Fibroblast of peridontal ligament (primary cell): ENCODE results near the gene ENPP4.
"Not testable (repeated sequence)": the region's sequence is repeated elsewhere in the genome, so short reads cannot be mapped to it uniquely, and the experiment has no call there.

Source experiments
- DNase-seq: peaks from one replicate; pipeline ENCODE4 v3.0.0-alpha.2; 2010; ENCODE audit errors: extremely low read depth

ENPP4 gene

DNA sequence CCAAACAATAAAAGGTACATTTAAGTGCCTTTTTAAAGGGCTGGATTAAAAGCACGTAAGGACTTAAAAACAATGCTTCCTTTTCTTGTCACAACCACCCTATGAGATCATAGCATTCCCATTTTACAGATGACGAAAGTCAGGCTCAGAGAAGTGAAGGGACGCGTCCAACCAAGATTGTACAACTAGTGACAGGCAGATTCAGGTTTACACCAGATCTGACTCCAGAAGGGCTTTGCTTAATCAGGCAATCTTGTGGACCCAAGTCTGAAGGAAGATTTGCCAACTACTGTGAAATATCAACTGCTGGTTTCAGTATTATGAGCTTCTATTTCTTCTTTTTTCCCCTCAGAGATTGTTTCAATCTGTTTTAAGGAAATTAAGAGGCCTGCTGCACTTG, 877 bp downstream of the ENPP4 start:
- DNase-seq, result no peak

DNA sequence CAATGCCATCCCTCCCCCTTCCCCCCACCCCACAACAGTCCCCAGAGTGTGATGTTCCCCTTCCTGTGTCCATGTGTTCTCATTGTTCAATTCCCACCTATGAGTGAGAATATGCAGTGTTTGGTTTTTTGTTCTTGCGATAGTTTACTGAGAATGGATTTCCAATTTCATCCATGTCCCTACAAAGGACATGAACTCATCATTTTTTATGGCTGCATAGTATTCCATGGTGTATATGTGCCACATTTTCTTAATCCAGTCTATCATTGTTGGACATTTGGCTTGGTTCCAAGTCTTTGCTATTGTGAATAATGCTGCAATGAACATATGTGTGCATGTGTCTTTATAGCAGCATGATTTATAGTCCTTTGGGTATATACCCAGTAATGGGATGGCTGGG, 1.5 kb downstream of the ENPP4 start:
- DNase-seq, result not testable (repeated sequence)

- DNase-seq, result no peak
Observed at GRCh38 chr6:46134216-46134615, 4.4 kb downstream of the ENPP4 start.

DNA sequence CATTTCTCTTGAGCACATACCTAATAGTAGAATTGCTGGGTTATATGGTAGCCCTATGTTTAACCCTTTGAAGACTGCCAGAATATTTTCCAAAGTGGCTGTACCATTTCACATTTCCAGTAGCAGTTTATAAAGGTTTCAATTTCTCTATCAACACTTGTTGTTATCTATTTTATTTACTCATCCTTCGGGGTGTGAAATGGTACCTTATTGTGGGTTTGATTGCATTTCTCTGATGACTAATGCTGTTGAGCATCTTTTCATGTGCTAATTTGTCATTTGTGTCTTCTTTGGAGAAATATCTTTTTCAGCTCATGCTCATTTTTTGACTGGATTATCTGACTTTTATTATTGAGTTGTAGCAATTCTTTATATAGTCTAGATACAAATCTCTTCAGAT, 5.4 kb downstream of the ENPP4 start:
- DNase-seq, result no peak

DNA sequence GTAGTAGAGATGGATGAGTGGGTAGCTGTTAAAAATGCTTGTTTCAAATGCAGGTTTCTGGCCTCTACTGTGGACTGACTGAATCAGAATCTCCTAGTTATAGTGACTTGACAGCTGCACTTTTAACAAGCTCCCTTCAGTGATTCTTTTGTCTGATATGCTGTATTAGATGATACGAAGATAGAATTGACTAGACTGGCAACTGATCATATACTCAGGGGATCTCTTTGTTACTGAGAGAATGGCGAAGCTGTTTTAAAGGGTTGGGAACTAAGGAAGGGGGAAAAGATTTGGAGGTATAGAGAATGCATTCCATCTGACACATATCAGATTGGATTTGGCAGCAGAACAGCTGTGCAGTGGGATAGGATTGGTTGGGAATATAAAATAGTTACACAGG, 7.0 kb downstream of the ENPP4 start:
- no peak for DNase-seq

DNA sequence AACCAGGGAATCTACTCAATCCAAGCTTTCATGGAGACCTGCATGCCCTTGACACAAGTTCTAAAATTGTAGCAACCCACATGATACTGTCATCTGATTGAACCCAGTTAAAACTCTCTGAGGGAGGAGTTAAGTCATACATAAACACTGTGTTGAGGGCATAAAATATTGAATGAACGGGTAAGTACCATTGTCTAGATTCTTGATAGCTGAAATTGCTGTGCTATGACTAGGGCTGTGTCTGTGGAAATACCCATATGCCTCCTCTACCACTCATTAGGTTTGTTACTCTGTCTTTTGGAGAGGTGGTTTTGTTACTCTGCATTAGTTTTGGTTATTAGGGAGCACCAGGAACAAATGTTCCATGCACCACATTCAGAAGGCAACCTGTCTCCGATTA, 7.6 kb downstream of the ENPP4 start:
- no peak for DNase-seq

GRCh38 chr6:46138281-46138680, 8.5 kb downstream of the ENPP4 start:
- DNase-seq, result no peak

- DNase-seq, result no peak
Observed at GRCh38 chr6:46144270-46144669, 14.5 kb downstream of the ENPP4 start.

- DNase-seq, result not testable (repeated sequence)
Observed at GRCh38 chr6:46149066-46149465, 19.3 kb downstream of the ENPP4 start.

DNA sequence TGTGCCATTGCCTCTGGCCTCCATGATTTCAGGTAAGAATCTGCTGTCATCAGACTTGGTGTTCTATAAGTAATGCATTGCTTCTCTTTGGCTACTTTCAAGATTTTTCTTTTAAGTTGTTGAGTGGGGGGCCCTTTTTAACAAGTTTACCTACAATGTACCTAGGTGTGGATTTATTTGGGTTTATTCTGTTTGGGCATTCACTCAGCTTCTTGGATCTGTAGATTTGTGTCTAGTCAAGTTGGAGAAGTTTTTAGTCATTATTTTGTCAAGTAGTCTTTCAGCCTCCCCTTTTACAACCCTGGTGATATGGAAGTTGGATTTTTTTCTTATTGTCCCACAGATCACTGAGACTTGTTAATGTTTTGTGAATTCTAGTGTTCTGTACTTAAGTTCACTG, 26.9 kb downstream of the ENPP4 start:
- DNase-seq, result no peak

GRCh38 chr6:46159229-46159628, 29.4 kb downstream of the ENPP4 start:
- no peak for DNase-seq

- peak; percentile 1 for DNase-seq
Observed at GRCh38 chr6:46160102-46160501, 30.3 kb downstream of the ENPP4 start.

- DNase-seq, result no peak
Observed at GRCh38 chr6:46170357-46171289, 40.8 kb downstream of the ENPP4 start, which contains the start of gene ENPP5. Gene ENPP5, minus strand, starts transcription at chr6:46170980. Its CDS starts 2,718 bp downstream, at chr6:46168262.

- no peak for DNase-seq
Observed at GRCh38 chr6:46172176-46172575, 42.4 kb downstream of the ENPP4 start.

- no peak for DNase-seq
Observed at GRCh38 chr6:46174904-46175303, 45.1 kb downstream of the ENPP4 start.

DNA sequence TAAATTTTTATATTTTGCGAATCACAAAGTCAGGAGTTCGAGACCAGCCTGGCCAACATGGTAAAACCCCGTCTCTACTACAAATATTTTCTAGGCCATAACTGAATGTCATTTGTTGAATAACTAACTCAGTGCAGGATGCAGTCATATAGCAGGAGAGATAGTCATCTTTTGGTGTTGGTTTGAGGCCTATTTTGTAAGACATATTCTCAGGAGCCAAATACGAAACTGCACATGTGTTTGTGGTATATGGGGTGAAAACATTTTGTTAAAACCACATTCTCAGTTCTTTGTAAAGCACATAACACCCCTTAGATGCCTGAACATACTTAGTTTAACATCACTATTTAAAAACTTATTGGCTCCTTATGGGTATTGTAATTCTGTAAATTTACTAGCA, 45.7 kb downstream of the ENPP4 start:
- DNase-seq, result no peak

DNA sequence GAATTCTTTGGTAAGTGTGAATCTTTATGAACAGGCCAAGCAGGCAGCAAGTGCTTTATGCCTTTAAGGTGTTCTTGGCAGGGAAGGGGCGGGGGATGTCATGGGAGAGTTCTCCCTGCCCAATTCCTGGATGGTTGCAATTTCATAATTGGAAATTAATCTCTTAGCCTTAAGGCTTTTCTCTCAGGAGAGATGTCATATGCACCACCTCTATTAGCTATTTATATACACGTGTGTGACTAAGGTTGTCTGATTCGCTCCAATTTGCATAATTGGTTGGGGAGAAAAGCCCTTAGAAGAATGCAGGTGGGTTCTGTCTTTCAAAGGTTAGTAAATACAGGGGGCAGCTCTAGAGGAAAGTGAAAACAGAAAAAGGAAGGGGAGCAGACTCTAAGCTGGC, 46.2 kb downstream of the ENPP4 start:
- no peak for DNase-seq

DNA sequence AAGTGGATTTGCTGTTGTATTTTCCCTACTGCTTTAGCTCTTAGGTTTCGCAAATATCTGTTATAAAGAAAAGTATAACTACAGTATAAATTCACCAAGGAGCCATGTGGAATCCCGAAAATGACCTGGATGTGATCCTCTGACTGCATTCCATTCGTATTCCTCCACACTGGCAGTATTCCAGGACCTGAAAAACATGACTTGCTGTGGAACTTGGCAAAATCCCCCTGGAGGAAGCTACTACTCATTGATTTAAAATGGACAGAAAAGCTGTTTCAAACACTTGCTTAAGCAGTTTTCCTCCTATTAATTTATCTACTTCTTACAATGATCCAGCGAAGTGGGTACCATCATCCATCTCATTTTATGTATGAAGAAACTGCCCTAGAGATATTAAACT, 54.3 kb downstream of the ENPP4 start:
- peak; percentile 90 for DNase-seq

GRCh38 chr6:46186583-46186982, 56.8 kb downstream of the ENPP4 start:
- DNase-seq, result no peak

- DNase-seq, result no peak
Observed at GRCh38 chr6:46189726-46190125, 59.9 kb downstream of the ENPP4 start.

DNA sequence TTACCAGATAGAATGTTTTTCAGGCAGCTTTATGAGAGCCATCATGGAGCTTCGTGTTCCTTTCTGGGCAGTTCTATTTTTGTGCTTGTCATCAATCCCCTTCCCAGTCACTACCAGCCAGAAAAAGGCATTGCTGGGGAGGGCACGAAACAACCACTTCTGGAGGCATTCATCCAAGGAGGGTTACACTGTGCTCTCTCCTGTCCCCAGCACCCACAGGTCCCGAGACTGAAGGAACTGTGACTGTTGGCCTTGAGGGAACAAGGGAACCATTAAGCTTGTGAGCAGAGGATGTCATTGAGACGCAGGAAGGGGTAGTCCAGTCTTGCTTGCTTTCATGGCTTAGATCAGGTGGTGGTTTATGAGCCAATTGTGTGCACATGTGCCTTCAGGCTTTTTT, 61.1 kb downstream of the ENPP4 start:
- no peak for DNase-seq

- DNase-seq, result peak; percentile 89
Observed at GRCh38 chr6:46191961-46192360, 62.2 kb downstream of the ENPP4 start.
